ENCODE measurements around the gene SPSB3. TPM values are rescaled to one million over a fixed set of nuclear protein-coding genes. Genes with fewer than 3 reads are reported as not detected.

The SPSB3 gene
- total and polyA plus RNA-seq, 2 of the 13 experiments (the other 11 are each of a cell fraction or from before 2014, with no cell fraction given): 13.2 to 21.9 TPM

DNA sequence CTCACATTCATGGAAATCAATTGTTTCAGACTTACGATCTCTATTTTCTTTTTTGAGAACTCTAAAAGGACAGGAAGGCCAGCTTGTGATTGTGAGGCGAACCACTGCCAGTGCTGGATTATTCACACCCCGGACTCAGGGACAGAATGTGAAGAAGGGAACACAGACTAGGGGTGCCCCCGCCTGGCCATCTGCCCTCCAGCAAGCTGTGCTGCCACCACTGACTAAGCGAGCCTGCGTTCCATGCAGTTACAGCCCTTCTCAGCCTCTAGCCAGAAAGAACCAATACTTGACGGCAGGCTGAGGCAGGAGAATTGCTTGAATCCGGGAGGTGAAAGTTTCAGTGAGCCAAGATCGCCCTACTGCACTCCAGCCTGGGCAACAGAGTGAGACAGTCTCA, 41.5 kb upstream of the SPSB3 start (continued):
- peak; percentile 52 for TF ChIP-seq PATZ1 (CRISPR knock-in tag; IDR thresholded peaks at IDR 0.05)
- TF ChIP-seq ZNF335 (CRISPR knock-in tag; IDR thresholded peaks at IDR 0.05): 0 out of 2 replicates have a peak, but pooled peaks have one; percentile 38
- TF ChIP-seq ZNF782 (CRISPR knock-in tag; IDR thresholded peaks at IDR 0.05; ENCODE audit: borderline replicate concordance): no peak
- no peak for TF ChIP-seq FOXP1 (IDR thresholded peaks at IDR 0.05)
- TF ChIP-seq FOXP1 (CRISPR knock-in tag; IDR thresholded peaks at IDR 0.05): no peak
- TF ChIP-seq IKZF5 (CRISPR knock-in tag; IDR thresholded peaks at IDR 0.05): no peak
- TF ChIP-seq, protein P1, sequence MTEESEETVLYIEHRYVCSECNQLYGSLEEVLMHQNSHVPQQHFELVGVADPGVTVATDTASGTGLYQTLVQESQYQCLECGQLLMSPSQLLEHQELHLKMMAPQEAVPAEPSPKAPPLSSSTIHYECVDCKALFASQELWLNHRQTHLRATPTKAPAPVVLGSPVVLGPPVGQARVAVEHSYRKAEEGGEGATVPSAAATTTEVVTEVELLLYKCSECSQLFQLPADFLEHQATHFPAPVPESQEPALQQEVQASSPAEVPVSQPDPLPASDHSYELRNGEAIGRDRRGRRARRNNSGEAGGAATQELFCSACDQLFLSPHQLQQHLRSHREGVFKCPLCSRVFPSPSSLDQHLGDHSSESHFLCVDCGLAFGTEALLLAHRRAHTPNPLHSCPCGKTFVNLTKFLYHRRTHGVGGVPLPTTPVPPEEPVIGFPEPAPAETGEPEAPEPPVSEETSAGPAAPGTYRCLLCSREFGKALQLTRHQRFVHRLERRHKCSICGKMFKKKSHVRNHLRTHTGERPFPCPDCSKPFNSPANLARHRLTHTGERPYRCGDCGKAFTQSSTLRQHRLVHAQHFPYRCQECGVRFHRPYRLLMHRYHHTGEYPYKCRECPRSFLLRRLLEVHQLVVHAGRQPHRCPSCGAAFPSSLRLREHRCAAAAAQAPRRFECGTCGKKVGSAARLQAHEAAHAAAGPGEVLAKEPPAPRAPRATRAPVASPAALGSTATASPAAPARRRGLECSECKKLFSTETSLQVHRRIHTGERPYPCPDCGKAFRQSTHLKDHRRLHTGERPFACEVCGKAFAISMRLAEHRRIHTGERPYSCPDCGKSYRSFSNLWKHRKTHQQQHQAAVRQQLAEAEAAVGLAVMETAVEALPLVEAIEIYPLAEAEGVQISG (CRISPR knock-in tag; IDR thresholded peaks at IDR 0.05): 0 out of 2 replicates have a peak, but pooled peaks have one; percentile 19
- no peak for TF ChIP-seq ZHX1 (CRISPR knock-in tag; IDR thresholded peaks at IDR 0.05; ENCODE audit: low read depth)
- TF ChIP-seq WIZ (CRISPR knock-in tag; IDR thresholded peaks at IDR 0.05): no peak
- TF ChIP-seq CCDC6 (CRISPR knock-in tag; IDR thresholded peaks at IDR 0.05): no peak
- TF ChIP-seq TBX2 (CRISPR knock-in tag; IDR thresholded peaks at IDR 0.05; ENCODE audit: borderline replicate concordance): peak; percentile 41; the same call in 1 of the 2 replicates
- TF ChIP-seq, protein P2, sequence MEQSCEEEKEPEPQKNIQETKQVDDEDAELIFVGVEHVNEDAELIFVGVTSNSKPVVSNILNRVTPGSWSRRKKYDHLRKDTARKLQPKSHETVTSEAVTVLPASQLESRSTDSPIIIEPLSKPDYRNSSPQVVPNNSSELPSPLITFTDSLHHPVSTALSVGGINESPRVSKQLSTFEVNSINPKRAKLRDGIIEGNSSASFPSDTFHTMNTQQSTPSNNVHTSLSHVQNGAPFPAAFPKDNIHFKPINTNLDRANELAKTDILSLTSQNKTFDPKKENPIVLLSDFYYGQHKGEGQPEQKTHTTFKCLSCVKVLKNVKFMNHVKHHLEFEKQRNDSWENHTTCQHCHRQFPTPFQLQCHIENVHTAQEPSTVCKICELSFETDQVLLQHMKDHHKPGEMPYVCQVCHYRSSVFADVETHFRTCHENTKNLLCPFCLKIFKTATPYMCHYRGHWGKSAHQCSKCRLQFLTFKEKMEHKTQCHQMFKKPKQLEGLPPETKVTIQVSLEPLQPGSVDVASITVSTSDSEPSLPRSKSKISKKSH (CRISPR knock-in tag; IDR thresholded peaks at IDR 0.05; ENCODE audit: borderline replicate concordance): no peak; the same call in 1 of the 2 replicates
- peak; percentile 36 for TF ChIP-seq SMC3 (IDR thresholded peaks at IDR 0.05; ENCODE audit: low read length)
- peak; percentile 28; the same call in 1 of the 2 replicates for TF ChIP-seq HDAC2 (CRISPR knock-in tag; IDR thresholded peaks at IDR 0.05)
- peak; percentile 49; the same call in 1 of the 2 replicates for TF ChIP-seq ZNF770 (CRISPR knock-in tag; IDR thresholded peaks at IDR 0.05)
- TF ChIP-seq ZBTB38 (CRISPR knock-in tag; IDR thresholded peaks at IDR 0.05): peak; percentile 31; the same call in 1 of the 2 replicates
- 0 out of 2 replicates have a peak, but pooled peaks have one; percentile 36 for TF ChIP-seq GATAD2A (CRISPR knock-in tag; IDR thresholded peaks at IDR 0.05)
- TF ChIP-seq MED1 (CRISPR knock-in tag; IDR thresholded peaks at IDR 0.05): 0 out of 2 replicates have a peak, but pooled peaks have one; percentile 37

All from HepG2 (cell line).